Subcutaneous adipose tissue (tissue), 4 donors: Measurements from ENCODE around the gene MOG. TPM values are rescaled to one million over a fixed set of nuclear protein-coding genes. Genes with fewer than 3 reads are reported as not detected.

ENCODE experiments used
- total RNA-seq, 4 donors: library from RNA; depleted of rRNA; stranded (reverse); fragments of >200 nt; gene quantifications; one replicate each; pipeline ENCODE4 v1.1.0, GENCODE V29; 2016
- TF ChIP-seq, protein P1 (sequence below): fragments of 450-650 bp; IDR thresholded peaks from one replicate; pipeline ENCODE4 v1.5.1; 2016; ENCODE audit warnings: low read depth, mild to moderate bottlenecking, control low read depth, antibody characterized with exemption, moderate library complexity

MOG gene
- total RNA-seq, 4 donors from 2014 or later = not detected

DNA sequence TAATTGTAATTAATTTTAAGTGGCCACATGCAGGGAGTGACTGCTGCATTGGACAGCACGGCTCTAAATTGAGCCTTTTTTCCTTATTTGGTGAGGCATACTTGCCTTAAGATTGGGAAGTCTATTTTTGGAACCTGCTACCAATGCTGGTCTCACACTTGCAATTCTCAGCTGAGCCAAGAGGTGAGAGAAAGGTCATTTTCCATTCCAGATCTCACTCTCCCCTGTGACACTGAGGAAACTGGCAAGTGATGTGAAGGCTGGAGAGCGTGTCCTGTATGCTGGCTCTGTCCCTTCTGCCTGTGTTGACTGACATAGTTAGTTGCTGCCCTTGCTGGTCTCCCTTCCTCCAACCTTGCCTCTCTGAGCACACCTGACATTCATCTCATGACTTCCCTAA lies 735 bp upstream of the MOG start:
- TF ChIP-seq, protein P1, sequence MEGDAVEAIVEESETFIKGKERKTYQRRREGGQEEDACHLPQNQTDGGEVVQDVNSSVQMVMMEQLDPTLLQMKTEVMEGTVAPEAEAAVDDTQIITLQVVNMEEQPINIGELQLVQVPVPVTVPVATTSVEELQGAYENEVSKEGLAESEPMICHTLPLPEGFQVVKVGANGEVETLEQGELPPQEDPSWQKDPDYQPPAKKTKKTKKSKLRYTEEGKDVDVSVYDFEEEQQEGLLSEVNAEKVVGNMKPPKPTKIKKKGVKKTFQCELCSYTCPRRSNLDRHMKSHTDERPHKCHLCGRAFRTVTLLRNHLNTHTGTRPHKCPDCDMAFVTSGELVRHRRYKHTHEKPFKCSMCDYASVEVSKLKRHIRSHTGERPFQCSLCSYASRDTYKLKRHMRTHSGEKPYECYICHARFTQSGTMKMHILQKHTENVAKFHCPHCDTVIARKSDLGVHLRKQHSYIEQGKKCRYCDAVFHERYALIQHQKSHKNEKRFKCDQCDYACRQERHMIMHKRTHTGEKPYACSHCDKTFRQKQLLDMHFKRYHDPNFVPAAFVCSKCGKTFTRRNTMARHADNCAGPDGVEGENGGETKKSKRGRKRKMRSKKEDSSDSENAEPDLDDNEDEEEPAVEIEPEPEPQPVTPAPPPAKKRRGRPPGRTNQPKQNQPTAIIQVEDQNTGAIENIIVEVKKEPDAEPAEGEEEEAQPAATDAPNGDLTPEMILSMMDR = no peak

DNA sequence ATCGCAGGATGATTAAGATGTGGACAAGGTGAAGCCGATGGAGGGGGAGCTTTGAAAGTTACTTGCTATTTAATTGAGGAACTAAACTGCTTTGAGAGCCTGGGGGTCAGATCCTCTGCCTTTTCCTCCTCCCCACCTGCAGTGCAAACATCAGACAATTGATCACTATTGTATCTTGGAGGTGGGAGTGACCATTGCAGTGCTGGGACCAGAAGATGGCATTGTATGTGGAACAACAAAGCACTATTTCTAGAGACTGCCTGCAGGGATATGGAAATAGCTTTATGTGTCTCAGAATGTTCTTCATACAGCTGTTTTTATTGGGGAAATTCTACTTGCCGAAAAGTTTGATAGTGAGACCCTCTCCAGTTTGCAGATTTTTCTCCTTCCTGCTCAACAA lies 4.2 kb downstream of the MOG start:
- TF ChIP-seq, protein P1 = no peak

DNA sequence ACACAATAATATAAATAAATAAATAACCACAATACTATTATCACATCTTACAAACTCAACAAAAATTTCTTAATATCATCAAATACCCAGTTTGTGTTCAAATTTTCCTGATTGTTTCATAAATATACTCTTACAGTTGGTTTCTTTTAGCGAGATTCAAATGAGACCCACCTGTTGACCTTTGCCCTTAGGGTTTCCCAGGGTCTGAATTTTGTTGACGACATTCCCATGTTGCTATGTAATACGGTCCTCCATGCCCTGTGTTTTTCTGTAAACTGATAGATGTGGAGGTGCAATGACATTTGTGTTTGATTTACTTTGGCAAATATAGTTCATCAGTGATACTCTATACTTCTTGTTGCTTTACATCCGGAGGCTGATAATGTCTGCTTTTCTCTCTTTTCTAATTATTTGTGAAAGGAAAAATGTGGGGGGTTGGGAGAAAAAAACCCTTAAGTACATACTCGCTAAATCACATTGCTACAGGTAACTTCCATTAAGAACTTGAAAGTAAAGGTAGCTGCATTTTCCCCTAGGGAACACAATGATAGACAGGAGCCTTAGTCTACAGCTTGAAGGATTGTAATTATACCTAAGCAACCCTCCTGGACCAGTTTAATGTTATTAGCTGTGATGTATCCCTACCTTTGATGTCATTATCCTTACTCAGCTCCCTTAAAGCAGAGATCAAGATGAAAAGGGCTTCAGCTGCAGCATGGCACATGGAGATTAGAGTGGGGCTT lies 6.6 kb downstream of the MOG start:
- TF ChIP-seq, protein P1 = no peak

DNA sequence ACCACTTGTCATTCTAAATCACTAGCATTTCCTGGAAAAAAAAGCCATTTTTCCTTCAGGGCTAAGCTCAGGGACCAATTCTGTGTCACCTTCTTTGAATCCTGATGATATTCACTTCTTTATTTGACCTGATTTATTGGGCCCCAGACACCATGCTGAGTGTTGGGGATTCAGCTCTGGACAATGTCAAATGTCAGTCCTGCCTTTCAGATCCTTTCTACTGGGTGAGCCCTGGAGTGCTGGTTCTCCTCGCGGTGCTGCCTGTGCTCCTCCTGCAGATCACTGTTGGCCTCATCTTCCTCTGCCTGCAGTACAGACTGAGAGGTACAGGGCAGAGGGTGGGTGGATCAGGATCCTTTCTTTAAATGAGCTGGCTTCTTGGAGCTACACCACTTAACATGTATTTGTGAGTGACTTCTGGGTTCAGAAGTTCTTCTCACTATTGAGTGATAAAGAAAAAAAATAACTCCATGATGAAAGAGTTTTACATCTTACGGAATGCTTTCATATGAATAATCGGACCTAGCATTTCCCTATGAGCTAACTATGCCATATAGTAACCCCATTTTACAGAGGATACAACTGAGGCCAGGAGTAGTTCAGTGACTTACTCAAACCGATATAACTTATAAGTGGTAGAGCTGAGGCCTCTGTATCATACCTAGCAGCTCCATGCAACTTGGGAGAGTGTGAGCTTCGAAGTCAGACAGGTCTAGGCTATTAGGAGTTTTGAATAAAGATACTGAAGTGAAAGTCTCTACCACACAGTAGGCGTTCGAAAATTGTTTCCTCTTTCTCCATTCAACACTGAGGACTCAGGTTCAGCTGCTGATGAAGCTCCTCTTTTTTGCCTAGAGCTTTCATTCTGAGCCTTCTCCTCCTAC lies 9.3 kb downstream of the MOG start:
- TF ChIP-seq, protein P1 = no peak

DNA sequence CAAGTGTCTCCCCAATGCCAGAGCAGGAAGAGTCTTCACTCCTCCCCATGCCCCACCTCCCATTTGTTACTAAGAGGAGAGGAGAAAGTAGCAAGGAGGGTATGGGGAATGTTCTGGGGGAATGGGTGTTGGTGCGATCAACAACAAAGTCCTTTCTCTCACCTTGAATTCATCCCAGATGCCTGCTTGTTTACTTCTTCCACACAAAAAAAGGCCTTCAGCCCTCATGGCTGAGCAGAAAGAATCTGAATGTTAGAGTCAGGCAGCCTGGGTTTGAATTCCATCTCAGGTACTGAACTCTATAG lies 9.9 kb downstream of the MOG start:
- TF ChIP-seq, protein P1 = no peak

DNA sequence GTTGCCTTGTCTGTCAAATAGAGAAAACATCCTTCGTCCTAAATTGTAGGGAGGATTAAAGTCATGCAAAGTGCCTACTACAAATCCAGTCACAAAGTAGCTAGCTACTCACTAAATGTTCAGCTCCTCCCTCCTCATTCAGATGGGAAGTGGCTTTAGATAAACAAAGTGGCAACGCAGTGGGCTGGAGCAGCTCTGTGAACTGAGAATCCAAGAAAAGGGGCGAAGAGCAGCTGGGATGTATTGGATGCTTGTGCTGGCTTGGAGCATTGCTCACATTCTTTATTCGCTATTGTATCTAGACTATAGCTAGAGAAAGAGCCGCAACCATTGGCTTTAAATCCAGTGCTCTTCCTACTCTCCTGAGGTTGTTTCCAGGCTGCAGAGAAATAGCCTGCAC lies 10.3 kb downstream of the MOG start:
- TF ChIP-seq, protein P1 = no peak

DNA sequence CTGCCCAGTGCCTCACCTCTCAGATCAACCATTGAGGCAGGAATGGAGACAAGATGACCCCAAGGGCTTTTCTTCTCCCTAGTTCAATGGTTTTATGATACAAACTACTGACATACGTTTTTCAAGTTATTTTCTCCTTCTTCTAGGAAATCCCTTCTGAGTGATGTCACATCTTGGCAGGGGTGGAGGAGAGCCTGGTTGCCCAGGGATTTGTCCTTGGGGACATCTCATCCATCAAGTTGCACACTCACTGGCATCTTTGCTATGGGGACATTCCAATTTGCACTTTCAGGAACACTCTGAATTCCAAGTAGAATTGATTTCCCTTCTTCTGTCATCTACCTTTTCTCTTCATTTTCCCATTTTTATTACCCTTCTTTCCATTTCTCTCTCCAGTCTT lies 14.1 kb downstream of the MOG start:
- TF ChIP-seq, protein P1 = no peak
